ENCODE results near the gene TREML1.
A peak's percentile ranks its signal among the peaks of the same experiment; 100 is the strongest.

Gene TREML1

GRCh38 chr6:41153992-41154625 is at the start of gene TREML1:
TSS of gene TREML1 (minus strand) at chr6:41154347. CDS start at chr6:41154288, 59 bp downstream.
- TF ChIP-seq POLR2A (IDR thresholded peaks at IDR 0.05; ENCODE audit: low read length) = no peak
- no peak for TF ChIP-seq GATA1 (IDR thresholded peaks at IDR 0.05; ENCODE audit: low read depth, low read length)
- DNase-seq = no peak

- DNase-seq = peak; percentile 83 to 88
- no peak for TF ChIP-seq GATA1 (IDR thresholded peaks at IDR 0.05; ENCODE audit: low read depth, low read length)
- TF ChIP-seq POLR2A (IDR thresholded peaks at IDR 0.05; ENCODE audit: low read length) = peak; percentile 3
Observed at GRCh38 chr6:41201764-41202173, 47.6 kb upstream of the TREML1 start.

GRCh38 chr6:41200901-41201763 is 47.0 kb upstream of the TREML1 start, which contains the start of gene TREML2:
TSS of gene TREML2 (minus strand) at chr6:41201149. CDS start at chr6:41201008, 141 bp downstream.
- peak; percentile 74 to 82 for DNase-seq

GRCh38 chr6:41200296-41200900 is 46.3 kb upstream of the TREML1 start:
- peak; percentile 91 to 95 for DNase-seq
- peak; percentile 39 for TF ChIP-seq POLR2A (IDR thresholded peaks at IDR 0.05; ENCODE audit: low read length)
- TF ChIP-seq GATA1 (IDR thresholded peaks at IDR 0.05; ENCODE audit: low read depth, low read length) = no peak

More at GRCh38 chr6:41200901-41201763, 47.0 kb upstream of the TREML1 start, which contains the start of gene TREML2:
- TF ChIP-seq POLR2A (IDR thresholded peaks at IDR 0.05; ENCODE audit: low read length) (peak; percentile 22), GATA1 (IDR thresholded peaks at IDR 0.05; ENCODE audit: low read depth, low read length) (no peak)

- peak; percentile 80 to 85 for DNase-seq
- TF ChIP-seq POLR2A (IDR thresholded peaks at IDR 0.05; ENCODE audit: low read length) = no peak
- TF ChIP-seq GATA1 (IDR thresholded peaks at IDR 0.05; ENCODE audit: low read depth, low read length) = no peak
Observed at GRCh38 chr6:41199552-41200246, 45.6 kb upstream of the TREML1 start.

GRCh38 chr6:41197234-41197633 is 43.1 kb upstream of the TREML1 start:
- DNase-seq = no peak
- no peak for TF ChIP-seq GATA1 (IDR thresholded peaks at IDR 0.05; ENCODE audit: low read depth, low read length)
- no peak for TF ChIP-seq POLR2A (IDR thresholded peaks at IDR 0.05; ENCODE audit: low read length)

- TF ChIP-seq POLR2A (IDR thresholded peaks at IDR 0.05; ENCODE audit: low read length) = no peak
- TF ChIP-seq GATA1 (IDR thresholded peaks at IDR 0.05; ENCODE audit: low read depth, low read length) = no peak
- DNase-seq = no peak
Observed at GRCh38 chr6:41194386-41194785, 40.2 kb upstream of the TREML1 start.

GRCh38 chr6:41193884-41194283 is 39.7 kb upstream of the TREML1 start:
- TF ChIP-seq GATA1 (IDR thresholded peaks at IDR 0.05; ENCODE audit: low read depth, low read length) (no peak), POLR2A (IDR thresholded peaks at IDR 0.05; ENCODE audit: low read length) (no peak)
- DNase-seq = no peak

- no peak for DNase-seq
- TF ChIP-seq POLR2A (IDR thresholded peaks at IDR 0.05; ENCODE audit: low read length) = no peak
- no peak for TF ChIP-seq GATA1 (IDR thresholded peaks at IDR 0.05; ENCODE audit: low read depth, low read length)
Observed at GRCh38 chr6:41193171-41193734, 39.1 kb upstream of the TREML1 start.

GRCh38 chr6:41191569-41191968 is 37.4 kb upstream of the TREML1 start:
- TF ChIP-seq GATA1 (IDR thresholded peaks at IDR 0.05; ENCODE audit: low read depth, low read length) (no peak), POLR2A (IDR thresholded peaks at IDR 0.05; ENCODE audit: low read length) (no peak)
- DNase-seq = peak; percentile 58 to 77

GRCh38 chr6:41190791-41191190 is 36.6 kb upstream of the TREML1 start:
- TF ChIP-seq GATA1 (IDR thresholded peaks at IDR 0.05; ENCODE audit: low read depth, low read length) (no peak), POLR2A (IDR thresholded peaks at IDR 0.05; ENCODE audit: low read length) (no peak)
- DNase-seq = no peak

- TF ChIP-seq GATA1 (IDR thresholded peaks at IDR 0.05; ENCODE audit: low read depth, low read length) (no peak), POLR2A (IDR thresholded peaks at IDR 0.05; ENCODE audit: low read length) (no peak)
- no peak for DNase-seq
Observed at GRCh38 chr6:41189967-41190366, 35.8 kb upstream of the TREML1 start.

GRCh38 chr6:41189046-41189445 is 34.9 kb upstream of the TREML1 start:
- peak in 1 of 2 experiments; percentile 21 for DNase-seq

Measured in erythroblast (primary cell).